ENCODE data around the gene LGR5.

The LGR5 gene

GRCh38 chr12:71599210-71599609, 159.6 kb downstream of the LGR5 start:
- no peak for DNase-seq (ENCODE audit: low read depth in 2 of 2)

GRCh38 chr12:71601546-71601945, 161.9 kb downstream of the LGR5 start:
- DNase-seq (ENCODE audit: low read depth in 2 of 2) = no peak

GRCh38 chr12:71602761-71603577, 163.4 kb downstream of the LGR5 start:
- no peak for DNase-seq (ENCODE audit: low read depth in 2 of 2)

- DNase-seq (ENCODE audit: low read depth in 2 of 2) = no peak
Measured at GRCh38 chr12:71605039-71605438, 165.4 kb downstream of the LGR5 start.

GRCh38 chr12:71607494-71608330, 168.1 kb downstream of the LGR5 start:
- DNase-seq (ENCODE audit: low read depth in 2 of 2) = no peak

- no peak for DNase-seq (ENCODE audit: low read depth in 2 of 2)
Measured at GRCh38 chr12:71610031-71610795, 170.6 kb downstream of the LGR5 start.

- DNase-seq (ENCODE audit: low read depth in 2 of 2) = no peak
Measured at GRCh38 chr12:71621938-71622337, 182.3 kb downstream of the LGR5 start.

- no peak for DNase-seq (ENCODE audit: low read depth in 2 of 2)
Measured at GRCh38 chr12:71625476-71625875, 185.9 kb downstream of the LGR5 start.

- no peak for DNase-seq (ENCODE audit: low read depth in 2 of 2)
Measured at GRCh38 chr12:71626098-71626497, 186.5 kb downstream of the LGR5 start.

GRCh38 chr12:71626768-71627167, 187.2 kb downstream of the LGR5 start:
- no peak for DNase-seq (ENCODE audit: low read depth in 2 of 2)

- no peak for DNase-seq (ENCODE audit: low read depth in 2 of 2)
Measured at GRCh38 chr12:71627438-71628002, 187.9 kb downstream of the LGR5 start.
